Renal pelvis (tissue), 12 donors: ENCODE data around the gene SPANXB1. TPM values are rescaled to one million over a fixed set of nuclear protein-coding genes. Genes with fewer than 3 reads are reported as not detected.
"Not testable (repeated sequence)": the region's sequence is repeated elsewhere in the genome, so short reads cannot be mapped to it uniquely, and the experiment has no call there.

Experiments
- DNase-seq: peaks from one replicate; pipeline ENCODE4 v3.0.0-alpha.2; 2013
- long read RNA-seq, 16 experiments: transcript quantifications; one replicate each; lab custom pipeline, GENCODE V29; 2026
- polyA plus RNA-seq, 3 donors: library from polyadenylated mRNA; unstranded; fragments of 120-200 nt; gene quantifications; one replicate each; pipeline ENCODE4 v1.2.1, GENCODE V29; 2013; ENCODE audit not compliant: insufficient read length in 3 of 3

SPANXB1 gene
- polyA plus RNA-seq: not detected
- long read RNA-seq, donor 1: 0 reads
- long read RNA-seq, donor 2: 0 reads
- long read RNA-seq, donor 3: 0 reads
- long read RNA-seq, donor 4: 0 reads
- long read RNA-seq, donor 5: 0 reads
- long read RNA-seq, donor 6: 0 reads
- long read RNA-seq, donor 7: 0 reads
- long read RNA-seq, donor 8: 0 reads
- long read RNA-seq, donor 9: 0 reads
- long read RNA-seq, donor 10: 0 reads
- long read RNA-seq, donor 11: 0 reads
- long read RNA-seq, donor 12: 0 reads
- long read RNA-seq, donor 13: 0 reads
- long read RNA-seq, donor 14: 0 reads
- long read RNA-seq, donor 15: 0 reads
- long read RNA-seq, donor 16: 0 reads

- not testable (repeated sequence) for DNase-seq
These were observed at the start of gene SPANXB1 for GRCh38 chrX:141002568-141002967. SPANXB1 (plus strand) TSS chrX:141002594; CDS start chrX:141002694, 100 bp downstream.

GRCh38 chrX:140967036-140967435 lies 35.4 kb upstream of the SPANXB1 start:
- no peak for DNase-seq

- DNase-seq: no peak
These were observed 31.1 kb upstream of the SPANXB1 start for GRCh38 chrX:140971099-140971795.

GRCh38 chrX:140975472-140975871 lies 26.9 kb upstream of the SPANXB1 start:
- no peak for DNase-seq

GRCh38 chrX:140980271-140980670 lies 22.1 kb upstream of the SPANXB1 start:
- DNase-seq: no peak

- no peak for DNase-seq
These were observed 18.7 kb upstream of the SPANXB1 start for GRCh38 chrX:140983730-140984129.

- not testable (repeated sequence) for DNase-seq
These were observed 2.8 kb downstream of the SPANXB1 start for GRCh38 chrX:141005243-141005642.

GRCh38 chrX:141044246-141044645 lies 41.9 kb downstream of the SPANXB1 start:
- DNase-seq: not testable (repeated sequence)

- not testable (repeated sequence) for DNase-seq
These were observed 47.5 kb downstream of the SPANXB1 start for GRCh38 chrX:141049878-141050277.

GRCh38 chrX:141052098-141052497 lies 49.7 kb downstream of the SPANXB1 start:
- DNase-seq: not testable (repeated sequence)

Other genes starting within 250 kb of the SPANXB1 start
- 10 to 100 TPM; 79.6 to 81.6 (median 79.8) TPM for gene LDOC1, start 174.5 kb downstream of the SPANXB1 start, polyA plus RNA-seq
- not detected for gene SPANXC, start 239.9 kb downstream of the SPANXB1 start, polyA plus RNA-seq